SH-SY5Y (cell line): ENCODE measurements around the gene CTAGE1.

Source experiments
- GATA2 ChIP-seq: IDR thresholded peaks from 2 replicates; pipeline ENCODE4 v1.6.1; 2011; ENCODE audit warnings: mild to moderate bottlenecking, low read depth, low read length
- GATA3 ChIP-seq: IDR thresholded peaks from 2 replicates; pipeline ENCODE4 v1.6.1; 2011; ENCODE audit warnings: low read depth, mild to moderate bottlenecking, low read length, moderate library complexity

- TF ChIP-seq GATA3 (no peak), GATA2 (no peak)
Observed at GRCh38 chr18:22441638-22442037, 23.9 kb upstream of the CTAGE1 start.
